ENCODE data around the gene OPCML. TPM values are rescaled to one million over a fixed set of nuclear protein-coding genes. Genes with fewer than 3 reads are reported as not detected.

OPCML gene
- total RNA-seq, 1 experiment from 2014 or later = not detected

DNA sequence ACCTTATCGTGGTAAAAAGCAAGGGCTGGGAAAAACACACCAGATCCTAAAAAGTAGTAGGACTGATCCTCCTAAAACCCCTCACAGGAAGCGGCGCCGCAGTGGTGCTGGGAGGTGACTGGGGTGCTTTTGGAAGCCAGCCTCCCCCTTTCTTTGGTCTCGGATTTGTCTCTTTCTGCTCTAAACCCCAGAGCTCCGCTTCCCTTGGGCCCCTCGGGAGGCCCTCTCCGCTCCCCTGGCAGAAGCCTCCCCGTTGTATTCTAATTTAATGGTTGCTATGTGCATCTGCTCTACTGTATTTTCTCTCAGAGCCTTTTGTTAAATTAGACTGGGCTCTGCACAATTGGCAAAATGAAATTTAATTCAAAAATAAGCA, 587.7 kb downstream of the OPCML start:
- intact Hi-C loops (cut with micrococcal nuclease) = no loop called here
- POLR2A ChIA-PET (ENCODE audit: unreplicated experiment) = no interaction called here
- DNase-seq (no peak), ATAC-seq (no peak)
- Histone ChIP-seq H3K79me2 (ENCODE audit: low read length) (no peaks in the 10 kb centered on the region), H3K27me3 (ENCODE audit: low read length) (no peaks in the 10 kb centered on the region), H3K9me3 (ENCODE audit: low read length) (peaks cover 5% of the 10 kb centered on the region), H3K9me2 (replicated peaks; ENCODE audit: low read length) (no peaks in the 10 kb centered on the region), H3K4me3 (ENCODE audit: low read length) (no peak overlapping the region), H3K36me3 (ENCODE audit: low read depth, low read length) (no peaks in the 10 kb centered on the region), H3K4me1 (ENCODE audit: insufficient read depth, low read length) (no peaks in the 10 kb centered on the region), H3K9ac (ENCODE audit: low read length) (no peak overlapping the region), H3F3A (ENCODE audit: low read length, unreplicated experiment) (no peaks in the 10 kb centered on the region), H3K4me2 (ENCODE audit: low read length) (no peak overlapping the region), H4K20me1 (ENCODE audit: low read length) (no peaks in the 10 kb centered on the region), H3K27ac (ENCODE audit: low read length) (no peak overlapping the region), H2AFZ (ENCODE audit: low read length) (no peak overlapping the region)
- TF ChIP-seq EZH2 (IDR thresholded peaks at IDR 0.05; ENCODE audit: low read length, unreplicated experiment) (no peak), EZH2phosphoT487 (IDR thresholded peaks at IDR 0.05; ENCODE audit: borderline replicate concordance, low read length) (no peak)
- TF ChIP-seq, protein P1, sequence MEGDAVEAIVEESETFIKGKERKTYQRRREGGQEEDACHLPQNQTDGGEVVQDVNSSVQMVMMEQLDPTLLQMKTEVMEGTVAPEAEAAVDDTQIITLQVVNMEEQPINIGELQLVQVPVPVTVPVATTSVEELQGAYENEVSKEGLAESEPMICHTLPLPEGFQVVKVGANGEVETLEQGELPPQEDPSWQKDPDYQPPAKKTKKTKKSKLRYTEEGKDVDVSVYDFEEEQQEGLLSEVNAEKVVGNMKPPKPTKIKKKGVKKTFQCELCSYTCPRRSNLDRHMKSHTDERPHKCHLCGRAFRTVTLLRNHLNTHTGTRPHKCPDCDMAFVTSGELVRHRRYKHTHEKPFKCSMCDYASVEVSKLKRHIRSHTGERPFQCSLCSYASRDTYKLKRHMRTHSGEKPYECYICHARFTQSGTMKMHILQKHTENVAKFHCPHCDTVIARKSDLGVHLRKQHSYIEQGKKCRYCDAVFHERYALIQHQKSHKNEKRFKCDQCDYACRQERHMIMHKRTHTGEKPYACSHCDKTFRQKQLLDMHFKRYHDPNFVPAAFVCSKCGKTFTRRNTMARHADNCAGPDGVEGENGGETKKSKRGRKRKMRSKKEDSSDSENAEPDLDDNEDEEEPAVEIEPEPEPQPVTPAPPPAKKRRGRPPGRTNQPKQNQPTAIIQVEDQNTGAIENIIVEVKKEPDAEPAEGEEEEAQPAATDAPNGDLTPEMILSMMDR (conservative IDR thresholded peaks at IDR 0.05; ENCODE audit: low read depth, low read length) = no peak
- CTCF ChIA-PET = no interaction called here
- BruUV-seq (replicated peaks) = no TSS peak

DNA sequence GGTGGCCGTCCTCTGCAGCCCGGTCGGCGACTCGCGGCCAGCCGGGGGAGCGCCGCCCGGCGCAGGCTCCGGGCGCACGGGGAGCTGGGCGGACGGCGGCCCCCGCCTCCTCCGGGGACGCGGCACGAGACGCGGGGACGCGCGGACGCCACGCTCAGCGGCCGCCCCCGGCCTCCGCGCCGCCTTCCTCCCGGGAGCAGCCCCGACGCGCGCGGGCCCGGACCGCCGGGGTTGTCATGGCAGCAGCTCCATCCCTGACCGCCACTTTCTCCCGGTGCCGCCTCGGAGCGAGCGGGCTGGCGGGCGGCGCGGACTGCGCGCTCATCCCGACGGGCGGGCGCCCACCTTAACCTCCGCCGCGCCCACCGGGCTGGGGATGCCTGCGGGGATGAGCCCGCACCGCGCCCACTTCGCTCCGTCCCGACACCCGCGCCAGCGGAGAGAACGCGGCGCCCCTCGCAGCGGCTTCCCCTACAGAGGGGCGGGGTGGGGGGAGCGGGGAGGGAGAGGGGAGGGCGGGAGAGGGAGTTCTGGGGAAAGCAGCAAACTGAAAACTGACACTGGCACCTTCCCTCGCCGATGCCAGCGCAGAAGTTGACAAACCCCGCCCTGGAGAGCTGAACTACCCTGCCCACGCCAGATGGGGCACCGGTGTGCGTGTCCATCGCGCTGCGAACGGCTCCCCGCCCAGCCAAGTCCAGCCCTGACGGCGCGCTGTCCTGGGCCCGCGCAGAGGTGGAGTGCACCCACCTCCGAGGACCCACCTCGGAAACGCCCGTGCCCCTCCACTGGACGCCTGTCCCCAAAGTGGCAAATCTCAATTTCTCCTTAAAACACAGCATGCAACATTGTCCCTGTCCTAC, 588.4 kb downstream of the OPCML start:
- Histone ChIP-seq H2AFZ (ENCODE audit: low read length) (no peak overlapping the region), H3K9me3 (ENCODE audit: low read length) (peaks cover 5% of the 10 kb centered on the region; the same call in 1 of the 2 replicates), H3K4me2 (ENCODE audit: low read length) (no peak overlapping the region), H3K9me2 (replicated peaks; ENCODE audit: low read length) (no peaks in the 10 kb centered on the region), H3K4me3 (ENCODE audit: low read length) (no peak overlapping the region), H4K20me1 (ENCODE audit: low read length) (no peaks in the 10 kb centered on the region), H3K4me1 (ENCODE audit: insufficient read depth, low read length) (no peaks in the 10 kb centered on the region), H3K9ac (ENCODE audit: low read length) (no peak overlapping the region), H3K27ac (ENCODE audit: low read length) (no peak overlapping the region), H3K36me3 (ENCODE audit: low read depth, low read length) (no peaks in the 10 kb centered on the region), H3K27me3 (ENCODE audit: low read length) (no peaks in the 10 kb centered on the region), H3F3A (ENCODE audit: low read length, unreplicated experiment) (no peaks in the 10 kb centered on the region), H3K79me2 (ENCODE audit: low read length) (no peaks in the 10 kb centered on the region)
- ATAC-seq (no peak), DNase-seq (no peak)
- TF ChIP-seq EZH2 (IDR thresholded peaks at IDR 0.05; ENCODE audit: low read length, unreplicated experiment) (no peak), EZH2phosphoT487 (IDR thresholded peaks at IDR 0.05; ENCODE audit: borderline replicate concordance, low read length) (no peak)
- TF ChIP-seq, protein P1 (conservative IDR thresholded peaks at IDR 0.05; ENCODE audit: low read depth, low read length) = no peak
- intact Hi-C loops (cut with micrococcal nuclease) = no loop called here
- BruUV-seq (replicated peaks) = no TSS peak
- ChIA-PET CTCF (no interaction called here), POLR2A (ENCODE audit: unreplicated experiment) (no interaction called here)

DNA sequence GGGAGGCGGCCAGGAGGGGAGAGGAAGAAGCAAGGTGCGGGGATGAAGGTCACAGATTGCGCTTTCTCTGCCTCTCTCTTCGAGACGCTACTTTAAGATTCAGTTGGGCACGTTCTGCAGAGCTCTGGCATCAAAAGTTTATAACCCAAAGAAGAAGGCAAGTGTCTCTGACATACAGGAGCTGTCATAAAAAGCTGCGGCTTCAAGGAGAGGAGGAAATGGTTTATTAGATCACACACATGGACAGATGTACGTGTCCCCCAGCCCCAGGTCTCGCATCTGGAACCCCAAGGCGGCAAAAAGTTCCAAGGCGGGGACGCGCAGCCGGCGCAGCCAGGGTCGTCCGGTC, 589.0 kb downstream of the OPCML start:
- H3K27me3 ChIP-seq (ENCODE audit: low read length) = no peaks in the 10 kb centered on the region
- BruUV-seq (replicated peaks) = no TSS peak
- no peaks in the 10 kb centered on the region for H3K4me1 ChIP-seq (ENCODE audit: insufficient read depth, low read length)
- H3K4me3 ChIP-seq (ENCODE audit: low read length) = no peak overlapping the region
- H3K9me3 ChIP-seq (ENCODE audit: low read length) = peaks cover 5% of the 10 kb centered on the region; the same call in 1 of the 2 replicates
- CTCF ChIA-PET = no interaction called here
- H3F3A ChIP-seq (ENCODE audit: low read length, unreplicated experiment) = no peaks in the 10 kb centered on the region
- H4K20me1 ChIP-seq (ENCODE audit: low read length) = no peaks in the 10 kb centered on the region
- H3K9ac ChIP-seq (ENCODE audit: low read length) = no peak overlapping the region
- H3K4me2 ChIP-seq (ENCODE audit: low read length) = no peak overlapping the region
- DNase-seq (no peak), ATAC-seq (no peak)
- H3K27ac ChIP-seq (ENCODE audit: low read length) = no peak overlapping the region
- intact Hi-C loops (cut with micrococcal nuclease) = no loop called here
- no peak overlapping the region for H2AFZ ChIP-seq (ENCODE audit: low read length)
- POLR2A ChIA-PET (ENCODE audit: unreplicated experiment) = no interaction called here
- no peaks in the 10 kb centered on the region for H3K79me2 ChIP-seq (ENCODE audit: low read length)
- TF ChIP-seq, protein P1 (conservative IDR thresholded peaks at IDR 0.05; ENCODE audit: low read depth, low read length) = no peak
- TF ChIP-seq EZH2 (IDR thresholded peaks at IDR 0.05; ENCODE audit: low read length, unreplicated experiment) (no peak), EZH2phosphoT487 (IDR thresholded peaks at IDR 0.05; ENCODE audit: borderline replicate concordance, low read length) (no peak)
- H3K36me3 ChIP-seq (ENCODE audit: low read depth, low read length) = no peaks in the 10 kb centered on the region
- H3K9me2 ChIP-seq (replicated peaks; ENCODE audit: low read length) = no peaks in the 10 kb centered on the region

Measured in PC-3 (cell line).